Endothelial cell of umbilical vein (primary cell): ENCODE measurements around the gene IL2RG. TPM values are rescaled to one million over a fixed set of nuclear protein-coding genes. Genes with fewer than 3 reads are reported as not detected.

Experiments
- BruUV-seq: library from RNA; stranded (reverse); fragments of 400-500 nt; replicated peaks from 2 replicates; lab custom pipeline; 2021; lab: Mats Ljungman, UMichigan
- CTCF ChIA-PET: fragments of 300-600, 350-600 bp; sonication (Branson Sonifier 250); formaldehyde crosslinking; loops from one replicate; lab custom pipeline; 2021; ENCODE audit warnings: antibody characterized with exemption, inconsistent platforms; lab: Charles Lee
- POLR2A ChIA-PET: fragments of 300-600, 350-600 bp; sonication (Branson Sonifier 250); formaldehyde crosslinking; loops from one replicate; lab custom pipeline; 2021; ENCODE audit warnings: antibody characterized with exemption, inconsistent platforms; lab: Charles Lee
- DNase-seq: peaks from one replicate; pipeline ENCODE4 v3.0.0-alpha.2; 2011; ENCODE audit warnings: low read depth, low spot score
- FAIRE-seq: peaks from 2 replicates; lab custom pipeline; 2011; peaks lifted over from hg19 to GRCh38; lab: Jason Lieb, UNC
- H2AFZ ChIP-seq: 2 replicates; pipeline ENCODE4 v1.6.0; 2012; ENCODE audit warnings: low read depth, low read length, control low read depth, inconsistent platforms
- H3K27ac ChIP-seq: 2 replicates; pipeline ENCODE4 v1.5.1; 2011; ENCODE audit warnings: low read depth, mild to moderate bottlenecking, control low read depth, low read length, moderate library complexity; ENCODE audit not compliant: insufficient read depth
- H3K27me3 ChIP-seq, 2 experiments: 2 replicates each; pipeline versions ENCODE4 v1.6.0 to v1.6.1; 2011; ENCODE audit warnings: low read length in 2 of 2, mixed read lengths in 1 of 2; ENCODE audit not compliant: control insufficient read depth in 2 of 2, insufficient read depth in 2 of 2
- H3K36me3 ChIP-seq, 2 experiments: 2 replicates in 1 of 2; 3 replicates in 1 of 2; pipeline ENCODE4 v1.5.1; 2011; ENCODE audit warnings: low read length in 2 of 2, mild to moderate bottlenecking in 1 of 2, moderate library complexity in 1 of 2; ENCODE audit not compliant: control insufficient read depth in 2 of 2, insufficient read depth in 2 of 2; ENCODE audit errors: extremely low read depth in 1 of 2
- H3K4me1 ChIP-seq: 3 replicates; pipeline ENCODE4 v1.5.1; 2011; ENCODE audit warnings: mild to moderate bottlenecking, low read length; ENCODE audit not compliant: control insufficient read depth, insufficient read depth; ENCODE audit errors: extremely low read depth
- H3K4me2 ChIP-seq: 2 replicates; pipeline ENCODE4 v1.6.1; 2011; ENCODE audit warnings: low read length, control low read depth, mixed read lengths; ENCODE audit not compliant: insufficient read depth
- H3K4me3 ChIP-seq, 3 experiments: fragments of 200-600 bp in 1 of 3; sonication (generic), shearing (Covaris generic) in 1 of 3; replicated peaks in 1 of 3; 2 replicates each; pipeline ENCODE4 v1.5.1; 2011 to 2016; ENCODE audit warnings: control low read depth in 3 of 3, low read length in 3 of 3, mild to moderate bottlenecking in 2 of 3, inconsistent platforms in 1 of 3, low read depth in 1 of 3, moderate library complexity in 1 of 3; ENCODE audit not compliant: insufficient read depth in 1 of 3
- H3K79me2 ChIP-seq: 2 replicates; pipeline ENCODE4 v1.6.0; 2012; ENCODE audit warnings: low read length, inconsistent platforms; ENCODE audit not compliant: control insufficient read depth, insufficient read depth
- H3K9ac ChIP-seq: replicated peaks from 2 replicates; pipeline ENCODE3; 2011; ENCODE audit warnings: low read length, control low read depth; ENCODE audit not compliant: insufficient read depth; ENCODE audit errors: extremely low read depth
- H3K9me1 ChIP-seq: replicated peaks from 3 replicates; pipeline ENCODE4 v1.6.0; 2011; ENCODE audit warnings: mild to moderate bottlenecking, low read length; ENCODE audit not compliant: control insufficient read depth, insufficient read depth; ENCODE audit errors: extremely low read depth
- H3K9me3 ChIP-seq: replicated peaks from 2 replicates; pipeline ENCODE4 v1.5.1; 2012; ENCODE audit warnings: low read length, inconsistent platforms; ENCODE audit not compliant: control insufficient read depth, insufficient read depth
- H4K20me1 ChIP-seq: replicated peaks from 2 replicates; pipeline ENCODE3; 2011; ENCODE audit warnings: mild to moderate bottlenecking, low read length; ENCODE audit not compliant: control insufficient read depth, insufficient read depth; ENCODE audit errors: extremely low read depth
- CTCF ChIP-seq, 2 donors: IDR thresholded peaks; 1 replicate in 1 of 2; 2 replicates in 1 of 2; pipeline ENCODE4 v1.5.1; 2011; ENCODE audit warnings: low read length in 2 of 2, mild to moderate bottlenecking in 2 of 2, moderate library complexity in 2 of 2, control low read depth in 1 of 2, inconsistent platforms in 1 of 2, low read depth in 1 of 2; ENCODE audit not compliant: insufficient read depth in 1 of 2; ENCODE audit errors: extremely low read depth in 1 of 2
- EZH2 ChIP-seq: IDR thresholded peaks from 2 replicates; pipeline ENCODE4 v1.6.1; 2012; ENCODE audit warnings: borderline replicate concordance, low read depth, mild to moderate bottlenecking, moderate library complexity, low read length, inconsistent platforms; ENCODE audit not compliant: severe bottlenecking
- FOS ChIP-seq: IDR thresholded peaks from 2 replicates; pipeline ENCODE4 v1.6.1; 2011; ENCODE audit warnings: mild to moderate bottlenecking, low read length, moderate library complexity, borderline replicate concordance; ENCODE audit not compliant: insufficient read depth
- GATA2 ChIP-seq: IDR thresholded peaks from 2 replicates; pipeline ENCODE4 v1.7.0; 2011; ENCODE audit warnings: low read depth, mild to moderate bottlenecking, moderate library complexity, mixed read lengths, low read length; ENCODE audit not compliant: insufficient read length, insufficient read depth
- JUN ChIP-seq: IDR thresholded peaks from 2 replicates; pipeline ENCODE4 v1.6.1; 2011; ENCODE audit warnings: borderline replicate concordance, low read depth; ENCODE audit not compliant: insufficient read length, insufficient read depth
- MAX ChIP-seq: IDR thresholded peaks from 2 replicates; pipeline ENCODE4 v1.6.1; 2011; ENCODE audit not compliant: insufficient read depth, insufficient read length
- MYC ChIP-seq: IDR thresholded peaks from one replicate; pipeline ENCODE4 v1.6.1; 2011; ENCODE audit warnings: mild to moderate bottlenecking, low read depth, low read length
- POLR2A ChIP-seq: IDR thresholded peaks from 2 replicates; pipeline ENCODE4 v1.6.1; 2012; ENCODE audit warnings: low read depth, mild to moderate bottlenecking, control low read depth, low read length
- POLR2AphosphoS5 ChIP-seq: IDR thresholded peaks from 2 replicates; pipeline ENCODE4 v1.6.1; 2012; ENCODE audit warnings: low read depth, mild to moderate bottlenecking, control low read depth, low read length, moderate library complexity; ENCODE audit not compliant: insufficient read depth
- dilution Hi-C: fragments of 300-500 bp; cut with MboI; formaldehyde crosslinking; loops from one replicate; pipeline ENCODE4 v1.15.0; 2019; ENCODE audit warnings: low sequenced_read_pairs; ENCODE audit not compliant: extremely low pct_ligation_motif_present
- intact Hi-C: fragments of 100-400 bp; cut with micrococcal nuclease; formaldehyde crosslinking; loops from one replicate; pipeline ENCODE4 v1.10.0; 2022
- polyA plus RNA-seq, 4 experiments: library from polyadenylated mRNA; depleted of rRNA in 3 of 4; stranded (reverse) in 3 of 4; unstranded in 1 of 4; fragments of >200 nt; gene quantifications; 2 replicates each; pipeline versions ENCODE4 v1.2.1 to v1.2.3, GENCODE V29; 2011 to 2012; ENCODE audit warnings: missing spikeins in 1 of 4
- total RNA-seq: library from RNA; stranded (reverse); gene quantifications from 2 replicates; pipeline ENCODE4 v1.2.3, GENCODE V29; 2021

Gene IL2RG
- total and polyA plus RNA-seq, 2 donors (not counting 3 experiments of a cell fraction or from before 2014, with no cell fraction given): 0.07 TPM; not detected in 1

GRCh38 chrX:71103110-71103983, 8.0 kb downstream of the IL2RG start:
- intact Hi-C loops (no loop called here), dilution Hi-C loops (no loop called here)
- POLR2A ChIA-PET: no interaction called here
- no peak overlapping the region for H3K4me2 ChIP-seq
- H3K79me2 ChIP-seq: no peaks in the 10 kb centered on the region
- H3K9me3 ChIP-seq: no peaks in the 10 kb centered on the region
- FAIRE-seq: no peak
- no peak overlapping the region for H3K9ac ChIP-seq
- no peaks in the 10 kb centered on the region for H3K36me3 ChIP-seq
- no peak overlapping the region for H3K4me3 ChIP-seq
- TF ChIP-seq GATA2 (peak; percentile 18), JUN (no peak)
- no peak for DNase-seq
- no peaks in the 10 kb centered on the region for H3K27me3 ChIP-seq
- H3K27ac ChIP-seq: no peak overlapping the region
- CTCF ChIA-PET: interaction anchor here (0.7 to 1.2 kb wide), 3 partner anchors 9 to 26 kb away, joined by 3 read pairs; no protein-coding TSS in a partner anchor
- BruUV-seq: no TSS peak
- peak overlapping the region; percentile 41 for H2AFZ ChIP-seq
- no peaks in the 10 kb centered on the region for H4K20me1 ChIP-seq
- no peaks in the 10 kb centered on the region for H3K4me1 ChIP-seq
- no peaks in the 10 kb centered on the region for H3K9me1 ChIP-seq

DNA sequence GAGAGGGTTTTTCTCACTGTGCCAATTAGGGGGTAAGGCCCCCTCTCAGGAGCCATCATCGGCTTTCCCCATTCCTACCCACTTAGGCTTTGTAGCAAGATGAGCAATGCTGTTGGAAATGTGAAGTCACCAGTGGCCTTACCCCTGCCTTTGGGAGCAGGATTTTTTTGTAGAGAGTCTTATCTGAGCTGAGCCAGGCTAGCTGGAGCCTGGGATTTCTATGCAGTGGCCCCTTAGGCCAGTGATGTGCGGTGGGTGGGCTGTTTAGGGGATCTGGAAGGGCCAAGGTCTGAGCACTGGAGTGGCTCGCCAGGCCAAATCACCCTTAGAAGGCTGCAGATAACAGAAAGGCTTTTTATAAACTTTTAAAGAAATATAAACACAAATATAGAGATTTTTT, 9.1 kb downstream of the IL2RG start:
- no peaks in the 10 kb centered on the region for H4K20me1 ChIP-seq
- dilution Hi-C loops (no loop called here), intact Hi-C loops (no loop called here)
- H3K9ac ChIP-seq: no peak overlapping the region
- BruUV-seq: no TSS peak
- H3K79me2 ChIP-seq: no peaks in the 10 kb centered on the region
- H3K36me3 ChIP-seq: no peaks in the 10 kb centered on the region
- no peak overlapping the region for H3K4me2 ChIP-seq
- CTCF ChIA-PET: interaction anchor here (1.1 to 1.2 kb wide), 2 partner anchors 10 to 27 kb away, joined by 3 read pairs; no protein-coding TSS in a partner anchor
- H3K9me3 ChIP-seq: no peaks in the 10 kb centered on the region
- no peaks in the 10 kb centered on the region for H3K9me1 ChIP-seq
- DNase-seq: no peak
- H3K27me3 ChIP-seq: no peaks in the 10 kb centered on the region
- no peak for TF ChIP-seq JUN
- no peak for TF ChIP-seq EZH2
- no peak for TF ChIP-seq POLR2A
- TF ChIP-seq FOS: no peak
- no peak for TF ChIP-seq MYC
- no peak for TF ChIP-seq CTCF (IDR thresholded peaks at IDR 0.05; ENCODE audit: extremely low read depth in 1 of 2, insufficient read depth in 1 of 2, low read depth in 1 of 2, low read length in 2 of 2)
- no peak for TF ChIP-seq POLR2AphosphoS5
- TF ChIP-seq MAX: no peak
- TF ChIP-seq GATA2: no peak
- H3K4me1 ChIP-seq: no peaks in the 10 kb centered on the region
- POLR2A ChIA-PET: no interaction called here
- no peak for FAIRE-seq
- no peak overlapping the region for H3K4me3 ChIP-seq
- H2AFZ ChIP-seq: no peak overlapping the region
- H3K27ac ChIP-seq: no peak overlapping the region
